Testis (tissue), 2 donors: Measurements from ENCODE around the gene DCDC2.

Source experiments
- CTCF ChIP-seq, 3 experiments: fragments of 450-650 bp in 2 of 3; fragments of 200-600 bp in 1 of 3; sonication (generic) in 1 of 3; IDR thresholded peaks; one replicate each; pipeline ENCODE4 v1.5.1; 2016 to 2019; ENCODE audit warnings: antibody characterized with exemption in 3 of 3, mild to moderate bottlenecking in 2 of 3, moderate library complexity in 1 of 3
- POLR2A ChIP-seq: fragments of 450-650 bp; IDR thresholded peaks from one replicate; pipeline ENCODE4 v1.6.1; 2017; ENCODE audit warnings: antibody characterized with exemption, mild to moderate bottlenecking, moderate library complexity

DNA sequence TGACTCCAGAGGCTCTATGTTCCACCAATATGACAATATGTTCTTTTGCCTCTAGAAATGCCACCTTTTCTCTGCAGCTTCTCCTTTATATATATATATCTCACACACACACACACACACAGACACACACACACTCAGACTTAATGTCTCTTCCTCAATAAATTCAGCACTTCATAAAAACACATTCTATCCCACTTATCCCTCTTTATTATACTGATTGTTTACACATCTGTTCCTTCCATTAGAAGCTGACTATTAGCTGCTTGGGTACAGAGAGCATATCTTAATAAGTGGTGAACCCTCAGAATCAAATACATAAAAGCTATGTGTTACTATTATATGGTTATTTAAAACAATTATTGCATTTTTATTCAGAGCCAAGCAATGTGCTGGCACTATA lies 208.6 kb downstream of the DCDC2 start:
- TF ChIP-seq CTCF (IDR thresholded peaks at IDR 0.05) (no peak), POLR2A (no peak)
